KBM-7 (cell line): Measurements from ENCODE around the gene ZBTB43.

Experiments
- DNase-seq: peaks from one replicate; pipeline ENCODE4 v3.0.0-alpha.2; 2015
- in situ Hi-C: fragments of 300-500 bp; cut with MboI; formaldehyde crosslinking; loops from 2 replicates; pipeline ENCODE4 v1.14.3; 2020; ENCODE audit warnings: low sequenced_read_pairs, low pct_unique_long_range_greater_than_20kb, mixed read lengths

The ZBTB43 gene

DNA sequence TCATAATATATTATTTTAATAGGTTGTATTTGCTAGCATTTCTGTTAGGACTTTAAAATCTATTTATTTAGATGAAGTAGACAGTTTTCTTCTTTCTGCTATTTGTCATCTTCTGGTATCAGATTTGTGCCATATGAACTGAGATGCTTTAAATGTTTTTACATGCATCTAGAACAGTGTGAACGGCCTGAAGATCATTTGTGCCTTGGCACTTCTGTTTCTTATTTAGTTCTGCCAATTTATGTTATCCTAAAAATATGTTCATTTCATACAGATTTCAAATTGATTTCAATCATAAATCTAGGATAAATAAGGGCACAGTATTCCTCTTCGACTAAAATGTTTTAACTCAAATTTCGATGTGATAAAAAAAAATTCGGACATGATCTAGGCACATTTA lies 71.7 kb downstream of the ZBTB43 start:
- in situ Hi-C loops: no loop called here
- no peak for DNase-seq

DNA sequence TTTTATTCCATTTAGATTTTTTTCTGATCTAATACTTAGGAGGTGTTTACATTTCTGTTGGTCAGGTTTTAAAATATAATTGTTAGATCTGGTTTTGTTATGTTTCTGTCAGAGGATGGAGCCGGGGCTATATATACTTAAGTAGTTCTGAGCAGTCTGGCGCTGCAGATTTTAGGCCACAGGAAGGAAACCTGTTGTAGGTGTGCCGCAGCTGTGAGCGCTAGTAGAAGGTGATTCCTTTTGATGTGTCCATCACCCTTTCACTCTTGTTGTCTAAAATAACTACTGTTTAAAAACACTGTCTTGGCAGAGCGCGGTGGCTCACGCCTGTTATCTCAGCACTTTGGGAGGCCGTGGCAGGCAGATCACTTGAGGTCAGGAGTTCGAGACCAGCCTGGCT lies 72.6 kb downstream of the ZBTB43 start:
- in situ Hi-C loops: no loop called here
- no peak for DNase-seq

DNA sequence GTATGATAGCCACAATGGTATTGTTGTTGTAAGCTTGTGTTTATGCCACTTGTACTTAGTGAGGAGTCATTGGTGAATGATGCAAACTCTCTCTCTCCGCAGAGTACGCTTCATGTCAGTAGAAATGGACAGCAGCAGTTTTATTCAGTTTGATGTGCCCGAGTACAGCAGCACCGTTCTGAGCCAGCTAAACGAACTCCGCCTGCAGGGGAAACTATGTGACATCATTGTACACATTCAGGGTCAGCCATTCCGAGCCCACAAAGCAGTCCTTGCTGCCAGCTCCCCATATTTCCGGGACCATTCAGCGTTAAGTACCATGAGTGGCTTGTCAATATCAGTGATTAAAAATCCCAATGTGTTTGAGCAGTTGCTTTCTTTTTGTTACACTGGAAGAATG lies 74.4 kb downstream of the ZBTB43 start:
- DNase-seq: no peak
- in situ Hi-C loops: no loop called here

DNA sequence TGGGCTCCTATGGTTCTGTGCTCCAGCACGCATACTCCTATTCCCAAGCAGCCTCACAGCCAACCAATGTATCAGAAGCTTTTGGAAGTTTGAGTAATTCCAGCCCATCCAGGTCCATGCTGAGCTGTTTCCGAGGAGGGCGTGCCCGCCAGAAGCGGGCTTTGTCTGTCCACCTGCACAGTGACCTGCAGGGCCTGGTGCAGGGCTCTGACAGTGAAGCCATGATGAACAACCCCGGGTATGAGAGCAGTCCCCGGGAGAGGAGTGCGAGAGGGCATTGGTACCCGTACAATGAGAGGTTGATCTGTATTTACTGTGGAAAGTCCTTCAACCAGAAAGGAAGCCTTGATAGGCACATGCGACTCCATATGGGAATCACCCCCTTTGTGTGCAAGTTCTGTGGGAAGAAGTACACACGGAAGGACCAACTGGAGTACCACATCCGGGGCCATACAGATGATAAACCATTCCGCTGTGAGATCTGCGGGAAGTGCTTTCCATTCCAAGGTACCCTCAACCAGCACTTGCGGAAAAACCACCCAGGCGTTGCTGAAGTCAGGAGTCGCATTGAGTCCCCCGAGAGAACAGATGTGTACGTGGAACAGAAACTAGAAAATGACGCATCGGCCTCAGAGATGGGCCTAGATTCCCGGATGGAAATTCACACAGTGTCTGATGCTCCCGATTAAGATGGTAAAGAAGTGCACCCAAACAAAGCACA lies 75.5 kb downstream of the ZBTB43 start:
- in situ Hi-C loops: no loop called here
- DNase-seq: no peak

DNA sequence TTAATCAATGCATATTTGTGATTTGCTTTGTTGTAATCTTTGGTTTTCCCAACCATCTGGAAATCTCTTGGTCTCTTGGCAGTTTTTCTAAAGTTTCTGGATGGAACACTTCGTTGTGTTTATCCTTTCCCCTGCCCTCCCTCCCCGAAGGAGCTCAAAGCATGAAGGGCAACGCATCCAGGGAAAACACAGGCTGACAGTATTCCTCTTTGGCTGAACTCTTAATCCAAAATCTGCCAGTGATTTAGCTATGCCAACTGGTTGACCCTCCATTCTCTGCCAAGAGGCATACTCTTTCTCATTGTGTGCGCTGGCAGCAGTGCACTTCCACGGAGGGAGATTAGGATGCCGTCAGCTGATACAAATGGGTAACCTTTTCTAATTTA lies 76.1 kb downstream of the ZBTB43 start:
- no peak for DNase-seq
- in situ Hi-C loops: no loop called here

DNA sequence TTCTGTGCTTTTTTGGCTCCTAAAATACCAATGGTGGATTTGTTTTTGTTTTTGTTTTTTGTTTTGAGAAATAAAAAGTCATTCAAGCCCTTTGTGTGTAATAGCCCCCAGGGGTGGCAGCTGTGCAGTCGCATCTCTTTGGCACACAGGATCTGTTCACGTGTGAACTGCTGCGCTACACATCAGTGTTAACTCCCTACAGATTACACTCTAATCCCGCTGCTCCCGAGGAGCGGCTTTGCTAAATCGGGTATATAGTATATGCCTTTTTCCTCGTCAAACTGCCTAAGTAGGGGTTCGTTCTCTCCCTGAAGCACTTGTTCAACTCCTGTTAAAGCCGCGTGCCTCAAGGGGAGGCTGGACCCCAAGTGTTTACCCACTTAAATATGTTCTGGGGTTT lies 77.9 kb downstream of the ZBTB43 start:
- no peak for DNase-seq
- in situ Hi-C loops: no loop called here

DNA sequence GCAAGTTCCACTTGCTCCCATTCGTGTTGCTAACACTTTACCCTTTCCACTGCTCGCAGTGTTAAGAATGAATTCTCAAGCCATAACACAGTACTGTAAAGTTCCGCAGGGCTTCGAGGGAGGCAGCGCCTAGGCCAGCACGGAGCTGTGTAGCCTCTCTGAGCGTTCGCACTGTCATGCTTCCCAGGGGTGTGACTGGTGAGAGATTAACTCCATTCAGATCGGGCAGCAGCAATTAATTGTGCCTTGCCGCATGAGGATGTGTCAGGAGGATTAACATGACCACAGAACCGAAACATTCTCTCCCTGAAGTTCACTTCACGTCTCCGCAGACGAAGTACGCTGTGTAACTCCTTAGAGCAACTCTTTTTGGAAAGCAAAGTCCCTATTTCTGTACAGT lies 78.8 kb downstream of the ZBTB43 start:
- in situ Hi-C loops: no loop called here
- DNase-seq: no peak

DNA sequence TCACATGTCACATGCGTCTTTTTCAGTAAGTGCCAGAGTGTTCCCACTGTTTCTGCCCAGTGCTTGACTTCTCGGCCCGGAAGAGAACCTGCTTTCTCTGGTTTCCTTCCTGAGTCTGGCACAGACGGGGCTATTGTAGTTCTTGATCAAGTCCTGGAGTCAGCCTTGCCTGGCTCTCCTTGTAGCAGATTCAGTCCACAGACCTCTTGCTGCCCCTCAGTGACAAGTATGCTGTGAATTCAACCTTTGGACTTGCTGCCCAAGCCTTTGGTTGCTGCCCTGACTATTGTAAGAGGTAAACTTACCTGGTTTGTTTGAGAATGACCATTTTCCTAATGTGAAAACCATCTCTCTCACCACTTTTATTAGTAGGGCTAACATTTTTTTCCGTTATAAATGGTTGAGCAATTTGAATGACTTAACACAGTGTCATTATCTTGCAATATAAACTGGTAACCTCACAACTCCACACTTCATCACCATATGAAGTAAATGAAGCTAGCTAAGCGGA lies 80.3 kb downstream of the ZBTB43 start:
- in situ Hi-C loops: no loop called here
- no peak for DNase-seq

DNA sequence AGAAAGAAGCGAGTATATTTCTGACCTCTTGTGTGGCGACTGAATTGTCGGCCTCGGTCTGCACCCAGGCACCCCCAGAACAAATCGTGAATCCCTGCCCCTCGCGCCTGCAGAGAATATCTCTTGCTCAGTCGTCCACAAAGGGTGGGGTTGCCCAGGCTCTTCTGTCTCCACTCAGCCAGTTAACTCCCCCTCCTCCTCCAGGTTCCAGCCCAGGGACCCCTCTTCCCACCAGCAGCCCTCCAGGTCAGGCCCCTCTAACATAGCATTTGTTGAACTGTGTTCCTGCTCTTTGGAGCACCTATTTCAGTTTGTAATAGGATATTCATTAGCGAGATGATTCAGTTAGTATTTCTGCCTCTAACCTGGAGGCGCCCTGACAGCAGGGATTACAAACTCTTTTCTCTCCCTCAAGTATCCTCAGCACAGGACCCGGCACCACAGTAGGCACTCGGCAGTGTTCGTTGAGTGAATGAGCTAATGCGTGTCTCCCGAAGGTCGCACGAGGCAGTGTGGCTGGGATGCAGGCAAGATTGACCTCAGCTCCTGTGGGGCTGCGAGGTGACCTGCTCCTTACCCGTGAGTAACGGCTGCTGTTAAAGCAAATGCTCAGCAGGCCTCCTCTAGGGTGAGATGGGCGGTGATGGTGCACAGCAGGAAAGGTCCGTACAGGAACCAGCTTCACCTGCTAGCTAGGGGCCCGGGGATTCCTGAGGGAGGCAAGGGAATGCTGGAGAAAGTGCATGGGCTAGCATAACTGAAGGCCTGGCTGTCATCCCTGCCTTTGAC lies 81.4 kb downstream of the ZBTB43 start:
- in situ Hi-C loops: no loop called here

DNA sequence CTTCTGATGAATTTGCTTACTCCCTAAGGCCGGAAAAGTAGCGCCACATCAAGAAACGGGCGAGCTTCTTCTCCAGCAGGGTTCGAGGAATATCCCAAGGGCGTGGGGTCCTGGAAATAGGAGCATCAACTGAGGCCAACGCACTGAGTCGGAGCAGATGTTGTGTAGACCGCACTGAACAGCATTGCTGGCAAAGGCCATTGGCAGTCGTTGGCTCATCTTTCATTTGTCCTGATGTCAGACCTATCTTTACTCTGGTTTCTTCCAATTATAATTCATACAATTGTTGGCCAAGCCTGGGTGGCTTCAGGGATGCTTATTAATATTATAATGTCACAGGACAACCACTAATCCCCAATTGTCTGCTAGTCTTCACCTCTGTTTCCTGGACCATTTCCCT lies 82.1 kb downstream of the ZBTB43 start:
- DNase-seq: no peak
- in situ Hi-C loops: no loop called here

More for the DNA sequence above, 81.4 kb downstream of the ZBTB43 start:
- DNase-seq: no peak
